ENCODE data around the gene ASB2.

The ASB2 gene

DNA sequence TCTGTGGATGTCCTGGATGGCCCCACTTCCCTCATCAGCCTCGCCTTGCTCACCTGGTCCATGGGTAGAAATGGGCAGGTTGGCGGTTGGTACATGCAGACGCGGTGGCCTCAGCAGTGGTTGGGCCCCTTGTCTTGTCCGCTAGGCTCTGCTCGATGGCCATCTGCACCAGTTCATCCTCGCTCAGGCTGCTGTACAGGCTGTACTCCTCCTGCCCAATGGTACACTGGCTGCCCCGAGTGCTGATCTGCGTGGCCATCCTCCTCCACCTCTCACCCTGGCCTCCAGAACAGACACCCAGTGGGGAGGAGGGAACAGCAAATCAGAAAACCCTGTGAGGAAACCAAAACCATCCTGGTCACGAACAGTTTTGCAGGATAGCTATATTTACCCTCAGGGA, 12.1 kb downstream of the ASB2 start:
- peaks cover 8% of the 10 kb centered on the region for H3K4me1 ChIP-seq (ENCODE audit: control insufficient read depth, insufficient read depth, low read length)
- no peaks in the 10 kb centered on the region for H3K9me3 ChIP-seq (ENCODE audit: control insufficient read depth, insufficient read depth, low read depth, low read length)
- H3K36me3 ChIP-seq (ENCODE audit: control insufficient read depth in 2 of 2, insufficient read depth in 1 of 2, low read length in 2 of 2) = no peaks in the 10 kb centered on the region
- ChIA-PET POLR2A (no interaction called here), CTCF (interaction anchor here (0.6 to 2.5 kb wide), 2 partner anchors 11 to 24 kb away, joined by 4 to 25 read pairs; no protein-coding TSS in a partner anchor)
- H3K27ac ChIP-seq (ENCODE audit: extremely low read depth, low read depth, low read length) = no peak overlapping the region
- no peak for TF ChIP-seq ZNF366 (tag by site-specific recombination; conservative IDR thresholded peaks at IDR 0.05)
- H3K4me3 ChIP-seq (ENCODE audit: low read depth, low read length) = no peak overlapping the region

DNA sequence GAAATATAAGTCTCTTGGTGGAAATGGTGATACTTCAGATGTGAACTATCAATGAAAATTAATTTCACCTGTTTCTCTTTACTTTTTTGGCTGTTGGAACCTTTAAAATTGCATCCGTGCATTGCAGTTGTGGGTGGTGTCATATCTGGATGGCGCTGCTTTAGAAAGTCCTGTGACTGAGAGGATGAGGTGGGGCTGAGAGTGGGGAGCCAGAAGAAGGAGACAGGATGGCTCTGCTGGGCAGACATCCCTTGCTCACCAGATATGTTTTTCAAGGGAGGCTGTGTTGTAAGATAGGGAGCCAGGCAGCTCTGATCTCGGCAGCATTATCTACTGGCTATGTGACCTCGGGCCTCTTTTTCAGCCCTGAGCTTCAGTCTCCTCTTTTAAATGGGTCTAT, 12.7 kb downstream of the ASB2 start:
- no peak for TF ChIP-seq ZNF423 (tag by site-specific recombination; IDR thresholded peaks at IDR 0.05)
- TF ChIP-seq ZNF280D (tag by site-specific recombination; IDR thresholded peaks at IDR 0.05) = no peak
- no peak for TF ChIP-seq ZNF555 (tag by site-specific recombination; conservative IDR thresholded peaks at IDR 0.05)
- TF ChIP-seq ZNF529 (tag by site-specific recombination; IDR thresholded peaks at IDR 0.05; ENCODE audit: insufficient replicate concordance) = no peak
- no peak for TF ChIP-seq ZNF394 (tag by site-specific recombination; IDR thresholded peaks at IDR 0.05; ENCODE audit: borderline replicate concordance)
- TF ChIP-seq ZNF623 (tag by site-specific recombination; IDR thresholded peaks at IDR 0.05) = no peak
- TF ChIP-seq ZNF155 (tag by site-specific recombination; IDR thresholded peaks at IDR 0.05) = no peak
- TF ChIP-seq ZNF629 (tag by site-specific recombination; IDR thresholded peaks at IDR 0.05) = no peak
- TF ChIP-seq ZNF677 (tag by site-specific recombination; IDR thresholded peaks at IDR 0.05) = no peak
- no peak for TF ChIP-seq ZNF266 (tag by site-specific recombination; IDR thresholded peaks at IDR 0.05; ENCODE audit: low read depth)
- TF ChIP-seq ZNF223 (tag by site-specific recombination; IDR thresholded peaks at IDR 0.05) = no peak
- TF ChIP-seq, protein P1, sequence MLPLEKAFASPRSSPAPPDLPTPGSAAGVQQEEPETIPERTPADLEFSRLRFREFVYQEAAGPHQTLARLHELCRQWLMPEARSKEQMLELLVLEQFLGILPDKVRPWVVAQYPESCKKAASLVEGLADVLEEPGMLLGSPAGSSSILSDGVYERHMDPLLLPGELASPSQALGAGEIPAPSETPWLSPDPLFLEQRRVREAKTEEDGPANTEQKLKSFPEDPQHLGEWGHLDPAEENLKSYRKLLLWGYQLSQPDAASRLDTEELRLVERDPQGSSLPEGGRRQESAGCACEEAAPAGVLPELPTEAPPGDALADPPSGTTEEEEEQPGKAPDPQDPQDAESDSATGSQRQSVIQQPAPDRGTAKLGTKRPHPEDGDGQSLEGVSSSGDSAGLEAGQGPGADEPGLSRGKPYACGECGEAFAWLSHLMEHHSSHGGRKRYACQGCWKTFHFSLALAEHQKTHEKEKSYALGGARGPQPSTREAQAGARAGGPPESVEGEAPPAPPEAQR (tag by site-specific recombination; IDR thresholded peaks at IDR 0.05) = no peak
- TF ChIP-seq ZBTB10 (tag by site-specific recombination; IDR thresholded peaks at IDR 0.05) = no peak
- TF ChIP-seq ZNF558 (tag by site-specific recombination; IDR thresholded peaks at IDR 0.05) = no peak
- TF ChIP-seq, protein P2, sequence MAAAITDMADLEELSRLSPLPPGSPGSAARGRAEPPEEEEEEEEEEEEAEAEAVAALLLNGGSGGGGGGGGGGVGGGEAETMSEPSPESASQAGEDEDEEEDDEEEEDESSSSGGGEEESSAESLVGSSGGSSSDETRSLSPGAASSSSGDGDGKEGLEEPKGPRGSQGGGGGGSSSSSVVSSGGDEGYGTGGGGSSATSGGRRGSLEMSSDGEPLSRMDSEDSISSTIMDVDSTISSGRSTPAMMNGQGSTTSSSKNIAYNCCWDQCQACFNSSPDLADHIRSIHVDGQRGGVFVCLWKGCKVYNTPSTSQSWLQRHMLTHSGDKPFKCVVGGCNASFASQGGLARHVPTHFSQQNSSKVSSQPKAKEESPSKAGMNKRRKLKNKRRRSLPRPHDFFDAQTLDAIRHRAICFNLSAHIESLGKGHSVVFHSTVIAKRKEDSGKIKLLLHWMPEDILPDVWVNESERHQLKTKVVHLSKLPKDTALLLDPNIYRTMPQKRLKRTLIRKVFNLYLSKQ (tag by site-specific recombination; IDR thresholded peaks at IDR 0.05; ENCODE audit: borderline replicate concordance) = no peak
- TF ChIP-seq, protein P3, sequence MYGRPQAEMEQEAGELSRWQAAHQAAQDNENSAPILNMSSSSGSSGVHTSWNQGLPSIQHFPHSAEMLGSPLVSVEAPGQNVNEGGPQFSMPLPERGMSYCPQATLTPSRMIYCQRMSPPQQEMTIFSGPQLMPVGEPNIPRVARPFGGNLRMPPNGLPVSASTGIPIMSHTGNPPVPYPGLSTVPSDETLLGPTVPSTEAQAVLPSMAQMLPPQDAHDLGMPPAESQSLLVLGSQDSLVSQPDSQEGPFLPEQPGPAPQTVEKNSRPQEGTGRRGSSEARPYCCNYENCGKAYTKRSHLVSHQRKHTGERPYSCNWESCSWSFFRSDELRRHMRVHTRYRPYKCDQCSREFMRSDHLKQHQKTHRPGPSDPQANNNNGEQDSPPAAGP (tag by site-specific recombination; IDR thresholded peaks at IDR 0.05) = no peak
- TF ChIP-seq ZNF10 (tag by site-specific recombination; IDR thresholded peaks at IDR 0.05) = no peak
- TF ChIP-seq ZBTB1 (tag by site-specific recombination; IDR thresholded peaks at IDR 0.05) = no peak
- Histone ChIP-seq H3K36me3 (ENCODE audit: control insufficient read depth in 2 of 2, insufficient read depth in 1 of 2, low read length in 2 of 2) (no peaks in the 10 kb centered on the region), H3K9me3 (ENCODE audit: control insufficient read depth, insufficient read depth, low read depth, low read length) (no peaks in the 10 kb centered on the region), H3K4me1 (ENCODE audit: control insufficient read depth, insufficient read depth, low read length) (peaks cover 10% of the 10 kb centered on the region), H3K27ac (ENCODE audit: extremely low read depth, low read depth, low read length) (no peak overlapping the region), H3K4me3 (ENCODE audit: low read depth, low read length) (no peak overlapping the region)
- POLR2A ChIA-PET = no interaction called here
- CTCF ChIA-PET = interaction anchor here (0.6 to 2.5 kb wide), 2 partner anchors 10 to 24 kb away, joined by 4 to 25 read pairs; no protein-coding TSS in a partner anchor

All from HEK293 (cell line).